Spleen (tissue), 11 donors: Measurements from ENCODE around the gene HAUS1. TPM values are rescaled to one million over a fixed set of nuclear protein-coding genes. Genes with fewer than 3 reads are reported as not detected.

Source experiments
- DNase-seq: peaks from one replicate; pipeline ENCODE4 v3.0.0-alpha.2; 2020
- H3K27ac ChIP-seq, 8 donors: fragments of 200-600 bp; sonication (generic) in 7 of 8; 1 replicate in 4 of 8; 2 replicates in 4 of 8; pipeline versions ENCODE4 v1.5.0 to v1.8.0; 2016 to 2021; ENCODE audit warnings: inconsistent platforms in 4 of 8, mild to moderate bottlenecking in 4 of 8, moderate library complexity in 1 of 8
- H3K27me3 ChIP-seq, 7 donors: fragments of 200-600 bp; sonication (generic) in 6 of 7; replicated peaks in 1 of 7; 1 replicate in 4 of 7; 2 replicates in 3 of 7; pipeline versions ENCODE4 v1.5.0 to v1.8.0; 2016 to 2021; ENCODE audit warnings: inconsistent platforms in 3 of 7, mild to moderate bottlenecking in 1 of 7
- H3K36me3 ChIP-seq, 6 donors: fragments of 200-600 bp; sonication (generic) in 5 of 6; 1 replicate in 4 of 6; 2 replicates in 2 of 6; pipeline versions ENCODE4 v1.5.0 to v1.8.0; 2016 to 2021; ENCODE audit warnings: inconsistent platforms in 2 of 6
- H3K4me1 ChIP-seq, 6 donors: fragments of 200-600 bp; sonication (generic) in 5 of 6; 1 replicate in 3 of 6; 2 replicates in 3 of 6; pipeline versions ENCODE4 v1.5.0 to v1.8.0; 2016 to 2021; ENCODE audit warnings: inconsistent platforms in 3 of 6
- H3K4me3 ChIP-seq, 8 donors: fragments of 200-600 bp; sonication (generic) in 7 of 8; 1 replicate in 4 of 8; 2 replicates in 4 of 8; pipeline versions ENCODE4 v1.5.0 to v1.8.0; 2016 to 2021; ENCODE audit warnings: inconsistent platforms in 4 of 8, mild to moderate bottlenecking in 4 of 8, moderate library complexity in 2 of 8
- H3K9me3 ChIP-seq, 8 donors: fragments of 200-600 bp; sonication (generic) in 7 of 8; 1 replicate in 4 of 8; 2 replicates in 4 of 8; pipeline versions ENCODE4 v1.5.0 to v1.8.0; 2016 to 2021; ENCODE audit warnings: inconsistent platforms in 4 of 8
- CTCF ChIP-seq, 11 experiments: fragments of 200-600 bp in 7 of 11; fragments of 450-650 bp in 4 of 11; sonication (generic) in 4 of 11; IDR thresholded peaks in 8 of 11; conservative IDR thresholded peaks in 3 of 11; 1 replicate in 7 of 11; 2 replicates in 4 of 11; pipeline versions ENCODE4 v1.4.0 to v1.8.0; 2016 to 2021; ENCODE audit warnings: antibody characterized with exemption in 11 of 11, inconsistent platforms in 4 of 11, mild to moderate bottlenecking in 1 of 11
- POLR2A ChIP-seq, 3 donors: fragments of 450-650 bp; IDR thresholded peaks; one replicate each; pipeline ENCODE4 v1.5.1; 2017; ENCODE audit warnings: antibody characterized with exemption in 3 of 3, mild to moderate bottlenecking in 1 of 3
- POLR2AphosphoS5 ChIP-seq, 3 donors: sonication (generic); formaldehyde crosslinking; IDR thresholded peaks; one replicate each; pipeline ENCODE4 v1.5.1; 2017; ENCODE audit warnings: antibody characterized with exemption in 3 of 3
- WGBS, 5 donors: extraction: QIAGEN DNeasy Blood & Tissue Kit in 3 of 5; methylation state at CpG; one replicate each; pipeline versions ENCODE4 v1.1.5 to v1.1.7; 2013 to 2018; 5-methylcytosine and 5-hydroxymethylcytosine counted together
- intact Hi-C: fragments of 100-400 bp; cut with DNase I; formaldehyde crosslinking; loops from one replicate; pipeline ENCODE4 v1.15.0; 2023; ENCODE audit warnings: low total_unique reads
- polyA plus RNA-seq, 3 donors: library from polyadenylated mRNA; stranded (reverse); fragments of 200-250 nt; gene quantifications; one replicate each; pipeline ENCODE4 v1.2.1, GENCODE V29; 2013
- total RNA-seq, 7 donors: library from RNA; depleted of rRNA in 3 of 7; stranded (reverse); fragments of >200 nt in 3 of 7; fragmentation: NEBNext Ultra II Directional in 4 of 7; extraction: Animal tissue kit (Norgen Biotek cat#: 25700) in 4 of 7; gene quantifications; one replicate each; pipeline versions ENCODE4 v1.1.0 to v1.2.1, GENCODE V29; 2016 to 2021
- donor health status: healthy with polysubstance abuse.
- donor health status: DM: no; HTN: no; CAD: no; lungs with moderate emphysema.
- donor health status: DM: no; HTN: no; CAD: no.
- donor health status: Bipolar disorder and iron deficiency.
- donor health status: healthy.
- donor health status: DM: no; HTN: no; CAD: no.
- donor health status: DM: yes; HTN: yes; CAD: no.

The HAUS1 gene
- total and polyA plus RNA-seq, 10 donors = 15.6 to 44.9 (median 18.7) TPM

GRCh38 chr18:46097431-46097800 lies 6.8 kb upstream of the HAUS1 start:
- peak overlapping the region; percentile 88 to 94 (median 92) for H3K27ac ChIP-seq
- no peak for DNase-seq
- WGBS, 5 donors = 0 to 1% (median 0%) methylated on average over 8 of the region's 8 CpGs

GRCh38 chr18:46097801-46098615 lies 6.2 kb upstream of the HAUS1 start, which contains the start of gene ATP5F1A:
ATP5F1A (minus strand) TSS chr18:46098296; CDS start chr18:46098231, 65 bp downstream.
- H3K9me3 ChIP-seq = no peaks in the 10 kb centered on the region
- H3K27me3 ChIP-seq = no peaks in the 10 kb centered on the region
- intact Hi-C loops = no loop called here
- DNase-seq = peak; percentile 96
- H3K4me3 ChIP-seq = peak within 1 kb of the TSS; percentile 95 to 100 (median 98)
- H3K4me1 ChIP-seq = peaks cover 22 to 55% (median 47%) of the 10 kb centered on the region in 6 donors
- H3K36me3 ChIP-seq = peaks cover 0 to 33% (median 18%) of the 10 kb centered on the region in 6 donors
- peak within 1 kb of the TSS; percentile 88 to 94 (median 92) for H3K27ac ChIP-seq
- WGBS, 5 donors = 0 to 1% (median 1%) methylated on average over 27 to 53 of the region's 53 CpGs
- no peak for TF ChIP-seq POLR2A (IDR thresholded peaks at IDR 0.05)
- peak in 1 of 11 experiments; percentile 7 for TF ChIP-seq CTCF (IDR thresholded peaks at IDR 0.05 in 8 of 11, conservative IDR thresholded peaks at IDR 0.05 in 3 of 11)
- TF ChIP-seq POLR2AphosphoS5 (IDR thresholded peaks at IDR 0.05) = peak; percentile 90 to 94 (median 92)

More at GRCh38 chr18:46097431-46097800, 6.8 kb upstream of the HAUS1 start:
- peaks cover 22 to 61% (median 50%) of the 10 kb centered on the region in 6 donors for H3K4me1 ChIP-seq
- TF ChIP-seq CTCF (IDR thresholded peaks at IDR 0.05 in 8 of 11, conservative IDR thresholded peaks at IDR 0.05 in 3 of 11) = no peak
- no peaks in the 10 kb centered on the region for H3K9me3 ChIP-seq
- peaks cover 0 to 39% (median 24%) of the 10 kb centered on the region in 6 donors for H3K36me3 ChIP-seq
- no peaks in the 10 kb centered on the region for H3K27me3 ChIP-seq
- intact Hi-C loops = no loop called here
- H3K4me3 ChIP-seq = peak overlapping the region; percentile 95 to 100 (median 98)

- 27 to 34% (median 32%) methylated on average over 15 to 16 of the region's 16 CpGs for WGBS, 5 donors
- Histone ChIP-seq H3K36me3 (peaks cover 0 to 27% (median 13%) of the 10 kb centered on the region in 6 donors), H3K4me3 (peak overlapping the region; percentile 95 to 100 (median 98)), H3K27ac (peak overlapping the region; percentile 88 to 94 (median 92)), H3K27me3 (no peaks in the 10 kb centered on the region), H3K9me3 (no peaks in the 10 kb centered on the region), H3K4me1 (peaks cover 22 to 51% (median 43%) of the 10 kb centered on the region in 6 donors)
- no peak for DNase-seq
- TF ChIP-seq POLR2A (IDR thresholded peaks at IDR 0.05) (no peak), POLR2AphosphoS5 (IDR thresholded peaks at IDR 0.05) (no peak), CTCF (IDR thresholded peaks at IDR 0.05 in 8 of 11, conservative IDR thresholded peaks at IDR 0.05 in 3 of 11) (no peak)
- intact Hi-C loops = no loop called here
Measured at GRCh38 chr18:46098616-46098933, 5.6 kb upstream of the HAUS1 start.

GRCh38 chr18:46099463-46099862 lies 4.7 kb upstream of the HAUS1 start:
- no peaks in the 10 kb centered on the region for H3K9me3 ChIP-seq
- 92 to 98% (median 96%) methylated on average over 8 of the region's 8 CpGs for WGBS, 5 donors
- peaks cover 0 to 18% (median 4%) of the 10 kb centered on the region in 6 donors for H3K36me3 ChIP-seq
- H3K27ac ChIP-seq = no peak overlapping the region
- TF ChIP-seq CTCF (IDR thresholded peaks at IDR 0.05 in 8 of 11, conservative IDR thresholded peaks at IDR 0.05 in 3 of 11) = no peak
- TF ChIP-seq POLR2AphosphoS5 (IDR thresholded peaks at IDR 0.05) = no peak
- TF ChIP-seq POLR2A (IDR thresholded peaks at IDR 0.05) = no peak
- H3K4me3 ChIP-seq = no peak overlapping the region
- no peak for DNase-seq
- H3K27me3 ChIP-seq = no peaks in the 10 kb centered on the region
- peaks cover 19 to 48% (median 42%) of the 10 kb centered on the region in 6 donors for H3K4me1 ChIP-seq
- intact Hi-C loops = no loop called here
